GM19372 (cell line): ENCODE data around the gene ATP13A2.
"Not testable (repeated sequence)": the region's sequence is repeated elsewhere in the genome, so short reads cannot be mapped to it uniquely, and the experiment has no call there.

ENCODE experiments used
- ATAC-seq: cut with Tn5 transposase; IDR thresholded peaks from one replicate; pipeline ENCODE4 v1.9.1; 2021; ENCODE audit warnings: mild to moderate bottlenecking, low read depth, moderate library complexity; ENCODE audit not compliant: unreplicated experiment

Gene ATP13A2

DNA sequence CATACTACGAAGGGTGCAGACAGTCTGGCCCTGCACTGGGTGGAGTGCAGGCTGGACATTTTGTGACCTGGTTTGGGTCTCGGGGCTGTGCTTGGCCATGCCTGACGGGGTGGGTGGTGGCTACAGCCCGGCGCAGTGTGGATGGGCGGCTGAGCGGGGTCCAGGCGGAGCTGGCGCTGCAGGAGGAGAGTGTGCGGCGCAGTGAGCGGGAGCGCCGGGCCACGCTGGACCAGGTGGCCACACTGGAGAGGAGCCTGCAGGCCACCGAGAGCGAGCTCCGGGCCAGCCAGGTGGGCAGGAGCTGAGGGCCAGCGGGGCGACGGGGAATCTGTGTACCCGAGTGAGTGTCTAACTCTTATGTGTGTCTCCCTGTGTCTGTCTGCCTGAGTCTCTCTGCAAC, 45.4 kb downstream of the ATP13A2 start:
- ATAC-seq, result no peak

DNA sequence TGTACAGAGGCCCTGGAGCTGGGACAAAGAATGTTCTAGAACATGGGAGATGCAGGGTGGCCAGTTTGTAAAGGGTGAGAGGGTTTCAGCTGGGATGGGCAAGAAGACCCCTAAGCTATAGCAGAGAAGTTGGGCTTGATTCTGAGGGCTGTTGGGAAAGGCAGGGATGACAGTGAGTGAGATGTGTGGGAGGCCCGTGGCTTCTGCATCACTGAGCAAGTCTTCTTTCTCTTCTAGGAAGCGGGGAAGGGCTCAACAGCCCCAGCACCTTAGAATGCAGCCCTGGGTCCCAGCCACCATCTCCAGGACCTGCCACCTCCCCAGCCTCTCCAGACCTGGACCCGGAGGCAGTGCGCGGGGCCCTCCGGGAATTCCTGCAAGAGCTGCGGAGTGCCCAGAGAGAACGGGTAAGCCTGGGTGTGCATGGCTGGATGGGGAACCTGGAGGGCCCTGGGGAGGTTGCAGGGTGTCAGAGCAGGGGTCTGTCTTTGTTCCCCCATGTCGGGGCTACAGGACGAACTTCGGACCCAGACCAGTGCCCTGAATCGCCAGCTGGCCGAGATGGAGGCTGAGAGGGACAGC, 46.2 kb downstream of the ATP13A2 start:
- no peak for ATAC-seq

DNA sequence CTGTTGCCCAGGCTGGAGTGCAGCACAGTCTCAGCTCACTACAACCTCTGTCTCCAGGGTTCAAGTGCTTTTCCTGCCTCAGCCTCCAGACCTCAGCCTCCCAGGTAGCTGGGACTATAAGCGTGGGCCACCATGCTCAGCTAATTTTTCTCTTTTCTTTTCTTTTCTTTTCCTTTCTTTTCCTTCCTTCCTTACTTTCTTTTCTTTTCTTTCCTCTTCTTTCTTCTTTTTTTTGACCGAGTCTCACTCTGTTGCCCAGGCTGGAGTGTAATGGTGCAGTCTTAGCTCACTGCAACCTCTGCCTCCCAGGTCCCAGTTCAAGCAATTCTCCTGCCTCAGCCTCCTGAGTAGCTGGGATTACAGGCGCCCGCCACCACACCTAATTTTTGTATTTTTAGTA, 47.6 kb downstream of the ATP13A2 start:
- ATAC-seq, result not testable (repeated sequence)

DNA sequence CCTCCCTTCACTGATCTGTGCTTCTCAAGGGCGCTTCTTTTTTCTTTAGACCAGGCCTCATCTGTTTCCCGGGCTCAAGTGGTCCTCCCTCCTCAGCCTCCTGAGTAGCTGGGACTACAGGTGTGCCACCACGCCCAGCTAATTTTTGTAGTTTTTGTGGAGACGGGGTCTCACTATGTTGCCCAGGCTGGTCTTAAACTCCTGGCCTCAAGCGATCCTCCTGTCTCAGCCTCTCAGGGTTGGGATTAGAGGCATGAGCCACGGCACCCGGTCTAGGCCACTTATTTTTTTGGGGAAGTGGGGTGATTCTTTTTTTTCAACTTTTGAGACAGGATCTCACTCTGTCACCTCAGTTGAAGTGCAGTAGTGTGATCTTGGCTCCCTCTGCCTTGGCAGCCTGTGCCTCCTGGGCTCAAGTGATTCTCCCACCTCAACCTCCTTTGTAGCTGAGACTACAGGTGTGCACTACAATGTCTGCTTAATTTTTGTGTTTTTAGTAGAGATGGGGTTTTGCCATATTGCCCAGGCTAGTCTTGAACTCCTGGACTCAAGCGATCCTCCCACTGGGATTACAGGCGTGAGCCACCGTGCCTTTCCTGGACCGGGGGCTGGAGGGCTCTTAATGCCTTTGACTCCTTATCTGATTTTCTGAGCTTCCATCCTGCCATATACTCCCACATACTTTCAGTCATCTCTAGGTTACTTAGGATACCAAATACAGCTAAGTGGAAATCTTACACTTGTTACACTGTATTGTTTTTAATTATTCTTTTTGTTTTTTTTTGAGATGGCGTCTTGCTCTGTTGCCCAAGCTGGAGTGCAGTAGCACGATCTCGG, 50.2 kb downstream of the ATP13A2 start:
- peak; percentile 15 for ATAC-seq

DNA sequence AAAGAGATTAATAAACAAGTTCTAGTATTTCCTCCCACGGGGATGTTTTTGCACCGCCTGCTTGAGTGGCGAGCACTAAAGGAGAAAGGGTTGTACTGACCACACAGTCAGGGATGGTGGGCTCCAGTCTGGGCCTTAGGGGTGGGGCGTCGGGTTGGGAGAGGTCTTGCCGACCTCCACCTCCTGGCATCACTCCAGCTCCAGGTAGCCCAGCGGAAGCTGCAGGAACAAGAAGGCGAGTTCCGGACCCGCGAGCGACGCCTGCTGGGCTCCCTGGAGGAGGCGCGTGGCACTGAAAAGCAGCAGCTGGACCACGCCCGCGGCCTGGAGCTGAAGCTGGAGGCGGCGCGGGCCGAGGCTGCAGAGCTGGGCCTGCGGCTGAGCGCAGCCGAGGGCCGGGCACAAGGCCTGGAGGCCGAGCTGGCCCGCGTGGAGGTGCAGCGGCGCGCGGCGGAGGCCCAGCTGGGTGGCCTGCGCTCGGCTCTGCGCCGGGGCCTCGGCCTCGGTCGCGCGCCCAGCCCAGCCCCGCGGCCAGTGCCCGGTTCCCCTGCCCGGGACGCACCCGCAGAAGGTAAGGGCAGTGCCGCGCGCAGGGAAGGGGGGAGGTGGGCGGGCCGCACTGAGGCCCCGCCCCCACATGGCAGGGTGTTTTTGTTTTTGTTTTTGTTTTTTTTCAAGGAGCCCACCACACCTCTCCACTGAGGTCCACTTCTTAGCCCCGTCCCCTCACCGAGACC, 51.0 kb downstream of the ATP13A2 start:
- ATAC-seq, result peak; percentile 68

DNA sequence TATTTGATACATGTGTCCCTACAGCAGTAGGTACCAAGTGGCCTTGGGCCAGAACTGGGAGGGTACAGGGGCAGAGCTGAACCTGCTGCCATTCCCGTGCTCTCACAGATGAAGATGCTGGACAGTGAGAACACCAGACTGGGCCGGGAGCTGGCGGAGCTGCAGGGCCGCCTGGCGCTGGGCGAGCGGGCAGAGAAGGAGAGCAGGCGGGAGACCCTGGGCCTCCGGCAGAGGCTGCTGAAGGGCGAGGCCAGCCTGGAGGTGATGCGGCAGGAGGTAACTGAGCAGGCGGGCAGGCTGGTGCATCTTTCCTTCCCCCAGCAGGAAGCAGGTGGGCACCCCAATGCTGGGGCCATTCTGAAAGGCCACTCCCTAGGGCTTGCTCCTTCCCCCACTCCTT, 53.3 kb downstream of the ATP13A2 start:
- ATAC-seq, result no peak

DNA sequence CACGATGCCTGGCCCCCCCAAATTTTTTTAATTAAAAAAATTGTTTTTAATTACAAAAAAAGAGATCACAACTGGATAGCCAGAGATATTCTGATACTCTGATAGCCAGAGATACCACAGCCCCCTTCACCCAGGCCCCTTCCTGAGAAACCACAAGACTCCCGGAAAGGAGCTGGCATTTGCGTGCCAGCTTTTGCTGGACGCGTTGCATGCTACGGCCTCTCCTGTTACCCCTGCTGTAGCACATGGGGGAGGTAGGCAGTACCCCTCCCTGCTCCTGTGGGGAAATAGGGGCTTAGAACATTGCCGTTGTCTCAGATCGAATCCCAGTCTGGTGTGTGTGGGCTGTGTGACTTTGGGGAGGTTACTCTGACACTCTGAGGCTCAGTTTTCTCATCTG, 54.0 kb downstream of the ATP13A2 start:
- ATAC-seq, result no peak

DNA sequence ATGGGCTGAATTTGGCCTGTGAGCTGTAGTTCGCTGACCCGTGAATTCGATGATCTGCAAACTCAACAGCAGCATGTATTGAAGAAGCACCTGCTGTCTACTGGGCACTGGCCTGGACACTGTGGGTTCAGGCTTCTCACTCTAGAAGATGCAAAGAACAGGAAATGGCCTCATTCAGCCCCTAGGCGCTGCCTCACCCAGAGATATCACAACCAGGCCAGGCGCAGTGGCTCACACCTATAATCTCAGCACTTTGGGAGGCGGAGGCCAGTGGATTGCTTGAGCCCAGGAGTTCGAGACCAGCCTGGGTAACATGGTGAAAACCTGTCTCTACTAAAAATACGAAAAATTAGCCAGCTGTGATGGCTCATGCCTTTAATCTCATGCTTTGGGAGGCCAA, 55.0 kb downstream of the ATP13A2 start:
- ATAC-seq, result no peak

DNA sequence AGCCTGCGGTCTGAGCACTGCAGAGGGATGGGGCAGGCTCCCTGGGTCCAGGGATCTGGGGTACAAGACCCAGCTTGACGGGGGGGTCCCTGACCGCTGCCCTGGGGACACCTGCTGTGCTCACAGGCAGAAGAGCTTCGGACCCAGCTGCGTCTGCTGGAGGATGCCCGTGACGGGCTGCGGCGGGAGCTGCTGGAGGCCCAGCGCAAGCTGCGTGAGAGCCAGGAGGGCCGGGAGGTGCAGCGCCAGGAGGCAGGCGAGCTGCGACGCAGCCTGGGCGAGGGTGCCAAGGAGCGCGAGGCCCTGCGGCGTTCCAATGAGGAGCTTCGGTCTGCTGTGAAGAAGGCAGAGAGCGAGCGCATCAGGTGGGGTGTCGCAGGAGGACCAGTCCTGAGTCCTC, 56.5 kb downstream of the ATP13A2 start:
- no peak for ATAC-seq

DNA sequence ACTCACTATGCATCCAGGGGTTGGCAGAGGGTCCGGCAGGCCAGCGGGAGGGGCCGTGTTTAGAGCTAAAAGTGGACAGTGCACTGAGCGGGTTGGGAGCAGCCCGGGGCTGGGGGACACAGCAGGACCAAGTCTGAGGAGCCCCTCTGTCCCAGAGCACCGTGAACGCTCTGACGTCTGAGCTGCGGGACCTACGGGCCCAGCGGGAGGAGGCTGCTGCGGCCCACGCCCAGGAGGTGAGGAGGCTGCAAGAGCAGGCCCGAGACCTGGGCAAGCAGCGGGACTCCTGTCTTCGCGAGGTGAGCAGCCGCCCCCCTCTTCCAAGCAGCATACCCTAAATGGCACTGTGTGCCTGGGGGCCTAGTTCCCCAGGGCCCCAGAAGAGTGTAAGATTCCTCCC, 57.1 kb downstream of the ATP13A2 start:
- no peak for ATAC-seq

DNA sequence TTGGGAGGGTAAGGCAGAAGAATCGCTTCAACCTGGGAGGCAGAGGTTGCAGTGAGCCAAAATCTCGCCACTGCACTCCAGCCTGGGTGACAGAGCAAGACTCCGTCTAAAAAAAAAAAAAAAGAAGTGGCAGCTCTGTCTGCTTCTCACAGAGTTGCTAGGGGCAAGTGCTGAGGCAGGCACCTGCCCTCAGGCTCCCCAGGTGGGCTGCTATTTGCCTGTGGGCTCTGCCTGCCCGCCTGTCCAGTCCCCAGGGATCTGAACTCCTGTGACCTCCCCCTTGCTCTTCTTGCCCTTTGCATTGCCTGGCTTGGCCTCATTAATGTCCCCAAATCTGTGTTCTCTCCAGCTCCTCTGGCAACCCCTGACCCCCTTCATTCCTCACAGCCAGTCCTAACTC, 59.4 kb downstream of the ATP13A2 start:
- ATAC-seq, result not testable (repeated sequence)

DNA sequence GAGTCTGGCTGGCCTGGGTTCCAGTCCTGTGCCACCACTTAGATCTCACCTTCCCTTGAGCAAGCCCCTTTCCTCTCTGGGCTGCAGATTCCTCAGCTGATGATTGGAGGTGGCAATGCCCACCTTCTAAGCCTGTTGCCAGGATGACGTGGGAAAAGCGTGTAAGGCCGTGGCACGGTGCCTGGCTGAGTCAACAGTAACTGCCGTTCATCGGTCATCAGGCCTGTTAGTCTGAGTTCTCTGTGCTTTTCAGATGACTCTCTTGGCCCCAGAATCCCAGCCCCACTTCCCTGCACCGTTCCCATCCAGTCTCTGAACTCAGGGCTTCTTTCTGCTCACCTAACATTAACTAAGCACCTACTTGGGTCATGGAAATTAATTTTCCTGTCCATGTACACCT, 62.7 kb downstream of the ATP13A2 start:
- not testable (repeated sequence) for ATAC-seq

DNA sequence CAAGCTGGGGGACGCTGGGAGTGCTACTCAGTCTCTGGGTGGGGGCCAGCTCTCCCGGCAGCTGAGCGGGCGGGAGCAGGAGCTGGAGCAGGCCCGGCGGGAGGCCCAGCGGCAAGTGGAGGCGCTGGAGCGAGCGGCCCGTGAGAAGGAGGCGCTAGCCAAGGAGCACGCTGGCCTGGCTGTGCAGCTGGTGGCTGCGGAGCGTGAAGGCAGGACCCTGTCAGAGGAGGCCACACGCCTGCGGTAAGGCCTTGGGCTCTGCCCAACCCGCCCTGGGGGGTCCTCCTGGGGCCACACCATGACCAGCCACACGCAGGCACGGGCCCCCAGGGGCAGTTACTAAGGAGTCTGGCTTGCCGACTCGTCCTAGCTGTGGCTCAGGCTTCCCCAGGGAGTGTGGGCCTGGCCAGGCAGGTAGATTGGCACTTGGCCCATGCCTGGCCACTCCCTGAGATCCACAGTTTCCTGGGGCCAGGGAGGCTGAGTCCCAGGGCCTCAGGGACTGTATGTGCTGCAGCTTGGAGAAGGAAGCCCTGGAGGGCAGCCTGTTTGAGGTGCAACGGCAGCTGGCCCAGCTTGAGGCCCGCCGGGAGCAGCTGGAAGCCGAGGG, 63.3 kb downstream of the ATP13A2 start:
- not testable (repeated sequence) for ATAC-seq

DNA sequence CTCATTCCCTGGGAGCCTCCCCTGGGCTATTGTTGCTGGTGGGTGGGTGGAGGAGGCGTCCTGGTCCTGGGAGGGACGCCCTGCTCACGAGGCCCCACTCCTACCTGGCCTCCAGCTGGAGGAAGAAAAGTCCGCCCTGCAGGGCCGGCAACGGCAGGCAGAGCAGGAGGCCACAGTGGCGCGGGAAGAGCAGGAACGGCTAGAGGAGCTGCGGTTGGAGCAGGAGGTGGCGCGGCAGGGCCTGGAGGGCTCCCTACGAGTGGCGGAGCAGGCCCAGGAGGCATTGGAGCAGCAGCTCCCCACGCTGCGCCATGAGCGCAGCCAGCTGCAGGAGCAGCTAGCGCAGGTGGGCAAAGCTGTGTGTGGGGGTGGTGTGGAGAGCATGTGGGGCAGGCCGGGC, 65.1 kb downstream of the ATP13A2 start:
- ATAC-seq, result no peak

DNA sequence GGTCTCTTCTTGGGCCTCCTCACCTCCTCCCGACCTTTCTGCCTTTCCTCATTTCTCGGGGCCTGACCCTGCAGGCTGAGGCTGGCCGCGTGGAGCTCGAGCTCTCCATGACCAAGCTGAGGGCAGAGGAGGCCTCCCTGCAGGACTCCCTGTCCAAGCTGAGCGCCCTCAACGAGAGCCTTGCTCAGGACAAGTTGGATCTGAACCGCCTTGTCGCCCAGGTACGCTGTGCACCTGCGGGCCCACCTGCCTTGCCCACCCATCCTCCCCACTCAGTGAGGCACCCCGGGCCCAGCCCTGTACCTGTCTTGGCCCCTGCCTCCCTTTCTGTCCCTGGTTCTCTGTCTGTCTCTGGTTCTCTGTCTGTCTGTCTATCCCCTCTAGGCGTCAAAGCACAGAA, 65.5 kb downstream of the ATP13A2 start:
- not testable (repeated sequence) for ATAC-seq

DNA sequence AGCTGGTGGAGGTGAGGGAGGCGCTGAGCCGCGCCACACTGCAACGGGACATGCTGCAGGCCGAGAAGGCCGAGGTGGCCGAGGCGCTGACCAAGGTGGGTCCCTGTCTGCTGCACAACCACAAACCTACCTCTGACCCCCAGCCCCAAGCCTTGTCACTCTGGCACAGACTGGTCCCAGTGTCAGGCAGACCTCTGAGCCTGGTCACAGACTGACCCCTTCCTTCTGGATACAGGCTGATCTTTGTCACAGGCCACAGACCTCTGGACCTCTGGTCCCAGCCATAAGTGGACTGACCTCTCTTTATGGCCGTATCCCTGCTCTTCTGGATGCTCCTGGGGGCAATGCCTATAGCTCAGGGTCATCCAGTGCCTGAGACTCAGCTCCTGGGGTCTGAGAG, 66.2 kb downstream of the ATP13A2 start:
- ATAC-seq, result not testable (repeated sequence)

DNA sequence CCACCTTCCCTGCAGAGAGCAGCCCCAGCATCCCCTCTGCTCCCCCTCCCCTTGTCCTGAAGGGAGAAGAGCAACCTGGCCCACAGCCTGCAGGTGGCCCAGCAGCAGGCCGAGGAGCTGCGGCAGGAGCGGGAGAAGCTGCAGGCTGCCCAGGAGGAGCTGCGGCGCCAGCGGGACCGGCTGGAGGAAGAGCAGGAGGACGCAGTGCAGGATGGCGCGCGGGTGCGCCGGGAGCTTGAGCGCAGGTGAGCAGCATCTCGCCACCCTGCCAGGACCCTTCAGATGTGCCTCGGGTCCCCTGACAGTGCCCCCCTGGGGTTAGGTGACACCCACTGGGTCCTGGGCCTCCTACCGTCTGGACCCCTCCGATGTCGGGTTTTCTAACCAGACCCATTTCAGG, 67.7 kb downstream of the ATP13A2 start:
- no peak for ATAC-seq

DNA sequence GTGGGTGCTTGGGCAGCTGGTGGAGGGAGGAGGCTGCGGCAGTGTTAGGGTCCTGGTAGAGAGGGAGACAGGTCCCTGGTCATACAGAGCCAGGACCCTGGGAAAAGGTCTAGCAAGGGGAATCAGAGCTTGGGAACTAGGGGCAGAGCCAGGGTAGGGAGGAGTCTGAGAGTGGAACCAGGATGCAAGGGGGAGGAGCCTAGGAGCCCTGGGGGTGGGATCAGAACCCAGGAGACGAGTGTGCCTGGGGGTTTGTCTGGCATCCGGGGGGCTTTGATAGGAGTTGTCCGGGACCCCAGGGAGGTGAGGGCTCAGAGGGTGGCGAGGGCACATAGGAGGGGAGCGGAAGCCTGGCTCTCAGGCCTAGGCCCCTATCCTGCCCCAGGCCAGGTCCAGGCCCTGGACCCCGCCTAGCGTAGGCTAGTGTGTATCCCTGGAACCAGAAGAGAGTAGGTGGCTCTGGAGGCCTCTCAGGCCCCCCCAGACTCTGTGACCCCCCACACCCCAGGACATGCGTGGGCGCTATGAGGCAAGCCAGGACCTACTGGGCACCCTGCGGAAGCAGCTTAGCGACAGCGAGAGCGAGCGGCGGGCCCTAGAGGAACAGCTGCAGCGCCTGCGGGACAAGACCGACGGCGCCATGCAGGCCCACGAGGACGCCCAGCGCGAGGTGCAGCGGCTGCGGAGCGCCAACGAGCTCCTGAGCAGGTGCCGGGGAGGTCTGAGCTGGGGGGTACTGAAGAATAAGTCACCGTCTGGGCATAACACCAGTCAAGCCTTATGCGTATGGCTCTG, 72.1 kb downstream of the ATP13A2 start:
- ATAC-seq, result not testable (repeated sequence)

DNA sequence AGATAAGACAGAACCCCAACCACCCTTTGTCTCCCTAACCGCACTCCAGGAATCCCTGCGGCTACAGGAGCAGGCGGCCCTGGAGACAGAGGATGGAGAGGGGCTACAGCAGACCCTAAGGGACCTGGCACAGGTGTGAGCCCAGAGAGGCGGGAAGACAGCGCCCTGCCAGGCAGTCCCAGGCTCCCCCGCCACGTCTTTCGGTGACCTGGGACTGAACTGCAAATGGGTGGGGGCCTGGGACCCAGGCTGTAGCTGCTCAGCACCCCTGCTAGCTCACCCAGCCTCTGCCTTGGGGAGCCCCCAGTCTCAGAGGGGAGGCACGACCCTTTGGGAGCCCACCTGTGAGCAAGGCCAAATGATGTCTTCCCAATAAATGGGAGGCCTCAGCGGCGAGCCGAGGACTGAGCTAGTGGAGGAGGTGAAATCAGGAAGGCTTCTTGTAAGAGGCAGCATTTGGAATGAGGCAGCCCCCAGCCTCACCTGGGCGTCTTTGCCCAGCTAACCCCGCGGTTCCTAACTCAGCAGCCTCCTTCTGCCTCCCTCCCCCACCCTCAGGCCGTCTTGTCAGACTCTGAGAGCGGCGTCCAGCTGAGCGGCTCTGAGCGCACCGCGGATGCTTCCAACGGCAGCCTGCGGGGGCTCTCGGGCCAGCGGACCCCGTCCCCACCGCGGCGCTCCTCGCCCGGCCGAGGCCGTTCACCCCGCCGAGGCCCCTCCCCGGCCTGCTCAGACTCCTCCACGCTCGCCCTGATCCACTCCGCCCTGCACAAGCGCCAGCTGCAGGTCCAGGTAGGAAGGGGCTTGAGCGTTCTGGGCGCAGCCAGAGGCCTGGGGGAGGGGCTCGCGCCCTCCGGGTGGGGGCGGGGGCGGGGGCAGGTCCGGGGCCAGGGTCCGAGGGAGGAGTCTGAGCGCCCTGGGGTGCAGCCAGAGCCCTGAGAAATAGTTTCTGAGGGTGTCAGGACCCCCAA, 73.1 kb downstream of the ATP13A2 start:
- ATAC-seq, result no peak
